ENCODE data around the gene TFAP2A.

The TFAP2A gene

GRCh38 chr6:10410207-10411050 is 4.4 kb downstream of the TFAP2A start:
- Histone ChIP-seq H3K4me1 (ENCODE audit: insufficient read depth, low read length) (peaks cover 17% of the 10 kb centered on the region), H3K36me3 (ENCODE audit: insufficient read depth, low read depth, low read length) (no peaks in the 10 kb centered on the region), H3K27ac (ENCODE audit: low read length) (no peak overlapping the region), H3K9me3 (ENCODE audit: insufficient read depth, low read depth, low read length) (no peaks in the 10 kb centered on the region; the same call in 1 of the 2 replicates), H3K4me3 (ENCODE audit: low read length) (peak overlapping the region; percentile 17; the same call in 1 of the 2 replicates), H3K27me3 (ENCODE audit: insufficient read depth, low read length) (peaks cover 100% of the 10 kb centered on the region), H3K9ac (ENCODE audit: low read depth, low read length) (no peak overlapping the region)

DNA sequence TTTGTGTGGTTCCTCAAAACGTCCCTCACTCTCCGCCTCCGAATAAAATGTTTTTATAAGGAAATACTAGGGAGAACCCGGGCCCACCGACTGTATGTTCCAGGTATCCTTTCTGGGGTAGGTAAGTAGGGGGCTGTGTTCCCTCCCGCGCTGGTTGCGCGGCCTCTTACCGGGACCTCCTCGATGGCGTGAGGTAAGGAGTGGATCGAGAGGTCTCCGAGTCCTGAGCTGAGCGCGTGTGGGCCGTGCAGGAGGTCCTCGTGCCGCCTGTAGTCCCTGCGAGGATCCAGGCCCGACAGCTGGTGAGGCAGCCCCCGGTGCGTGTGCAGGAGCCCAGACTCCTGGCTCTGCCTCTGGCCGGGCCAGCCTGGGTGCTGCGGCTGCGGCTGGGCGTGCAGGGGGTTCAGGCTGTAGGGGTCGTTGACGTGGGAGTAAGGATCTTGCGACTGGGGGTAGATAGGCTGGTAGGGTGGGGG is 5.1 kb downstream of the TFAP2A start:
- peaks cover 18% of the 10 kb centered on the region for H3K4me1 ChIP-seq (ENCODE audit: insufficient read depth, low read length)
- H3K9ac ChIP-seq (ENCODE audit: low read depth, low read length), result no peak overlapping the region
- H3K36me3 ChIP-seq (ENCODE audit: insufficient read depth, low read depth, low read length), result no peaks in the 10 kb centered on the region
- no peaks in the 10 kb centered on the region; the same call in 1 of the 2 replicates for H3K9me3 ChIP-seq (ENCODE audit: insufficient read depth, low read depth, low read length)
- H3K4me3 ChIP-seq (ENCODE audit: low read length), result peak overlapping the region; percentile 10; the same call in 1 of the 2 replicates
- H3K27me3 ChIP-seq (ENCODE audit: insufficient read depth, low read length), result peaks cover 100% of the 10 kb centered on the region
- H3K27ac ChIP-seq (ENCODE audit: low read length), result no peak overlapping the region

DNA sequence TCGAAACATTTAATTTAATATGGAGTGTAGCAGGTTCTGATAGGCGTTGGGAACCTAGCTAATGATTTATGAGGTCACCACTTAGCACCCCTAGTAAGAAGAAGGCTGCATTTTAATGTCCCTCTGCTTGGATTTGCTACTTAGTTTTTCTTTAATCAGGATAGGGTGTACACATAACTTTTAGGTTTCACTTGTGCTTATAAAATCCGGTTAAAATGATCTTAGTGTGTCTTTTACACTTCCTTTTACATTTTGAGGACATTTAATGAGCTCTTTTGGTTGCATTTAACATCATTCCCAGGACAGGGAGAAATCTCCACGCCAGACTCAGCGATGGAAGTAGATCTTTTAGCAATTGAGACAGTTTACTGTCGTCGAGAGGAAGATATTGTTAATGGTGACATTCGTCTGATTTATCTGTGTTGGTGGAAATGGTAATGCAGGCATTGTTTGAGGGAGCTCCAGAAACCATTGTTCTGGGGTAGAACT is 5.6 kb downstream of the TFAP2A start:
- H3K27me3 ChIP-seq (ENCODE audit: insufficient read depth, low read length), result peaks cover 98% of the 10 kb centered on the region

GRCh38 chr6:10408457-10408856 is 6.4 kb downstream of the TFAP2A start:
- Histone ChIP-seq H3K36me3 (ENCODE audit: insufficient read depth, low read depth, low read length) (no peaks in the 10 kb centered on the region), H3K4me1 (ENCODE audit: insufficient read depth, low read length) (peaks cover 20% of the 10 kb centered on the region), H3K27me3 (ENCODE audit: insufficient read depth, low read length) (peaks cover 95% of the 10 kb centered on the region), H3K4me3 (ENCODE audit: low read length) (no peak overlapping the region), H3K9me3 (ENCODE audit: insufficient read depth, low read depth, low read length) (no peaks in the 10 kb centered on the region), H3K27ac (ENCODE audit: low read length) (no peak overlapping the region), H3K9ac (ENCODE audit: low read depth, low read length) (no peak overlapping the region)

More for the DNA sequence above, 5.6 kb downstream of the TFAP2A start:
- Histone ChIP-seq H3K4me1 (ENCODE audit: insufficient read depth, low read length) (peaks cover 18% of the 10 kb centered on the region), H3K4me3 (ENCODE audit: low read length) (peak overlapping the region; percentile 10; the same call in 1 of the 2 replicates), H3K27ac (ENCODE audit: low read length) (no peak overlapping the region), H3K9ac (ENCODE audit: low read depth, low read length) (no peak overlapping the region), H3K36me3 (ENCODE audit: insufficient read depth, low read depth, low read length) (no peaks in the 10 kb centered on the region), H3K9me3 (ENCODE audit: insufficient read depth, low read depth, low read length) (no peaks in the 10 kb centered on the region; the same call in 1 of the 2 replicates)

- Histone ChIP-seq H3K36me3 (ENCODE audit: insufficient read depth, low read depth, low read length) (no peaks in the 10 kb centered on the region), H3K4me3 (ENCODE audit: low read length) (no peak overlapping the region), H3K9ac (ENCODE audit: low read depth, low read length) (no peak overlapping the region), H3K9me3 (ENCODE audit: insufficient read depth, low read depth, low read length) (no peaks in the 10 kb centered on the region), H3K27me3 (ENCODE audit: insufficient read depth, low read length) (peaks cover 95% of the 10 kb centered on the region), H3K4me1 (ENCODE audit: insufficient read depth, low read length) (peaks cover 24% of the 10 kb centered on the region), H3K27ac (ENCODE audit: low read length) (no peak overlapping the region)
Measured at GRCh38 chr6:10407674-10408054, 7.2 kb downstream of the TFAP2A start.

DNA sequence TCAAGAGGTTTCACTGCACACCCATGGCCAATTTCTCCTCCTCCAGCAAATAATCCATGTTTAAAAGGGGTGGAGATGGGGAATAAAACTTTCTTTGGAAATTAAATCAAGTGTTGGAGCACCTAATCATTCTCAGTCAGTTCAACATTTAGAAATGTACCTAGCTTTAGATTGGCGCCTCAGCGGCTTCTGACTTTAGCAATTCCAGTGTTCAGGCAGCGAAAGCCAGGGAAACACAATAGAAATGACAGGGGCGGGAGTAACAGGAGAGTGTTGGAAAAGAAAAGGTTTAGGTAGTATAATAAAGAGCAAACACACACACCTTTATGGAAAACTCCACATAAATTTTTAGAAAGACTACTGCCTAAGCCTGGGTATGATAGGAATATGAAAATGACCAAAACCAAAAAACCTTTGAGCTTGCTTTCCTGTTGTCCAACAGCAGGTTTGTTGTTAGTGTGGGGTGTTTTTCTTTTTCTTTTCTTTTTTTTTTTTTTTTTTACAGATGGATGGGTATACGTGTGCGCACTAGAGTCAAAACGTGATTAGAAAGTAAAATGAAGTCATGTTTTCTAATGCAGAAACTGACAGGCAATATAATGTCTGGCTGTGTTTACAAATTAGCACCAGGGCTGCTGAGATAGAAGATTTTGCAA is 7.7 kb downstream of the TFAP2A start:
- no peak overlapping the region for H3K4me3 ChIP-seq (ENCODE audit: low read length)
- H3K4me1 ChIP-seq (ENCODE audit: insufficient read depth, low read length), result peaks cover 24% of the 10 kb centered on the region

GRCh38 chr6:10406556-10406955 is 8.3 kb downstream of the TFAP2A start:
- no peak overlapping the region for H3K27ac ChIP-seq (ENCODE audit: low read length)
- no peak overlapping the region for H3K9ac ChIP-seq (ENCODE audit: low read depth, low read length)
- H3K36me3 ChIP-seq (ENCODE audit: insufficient read depth, low read depth, low read length), result no peaks in the 10 kb centered on the region
- peaks cover 24% of the 10 kb centered on the region for H3K4me1 ChIP-seq (ENCODE audit: insufficient read depth, low read length)
- no peaks in the 10 kb centered on the region for H3K9me3 ChIP-seq (ENCODE audit: insufficient read depth, low read depth, low read length)
- no peak overlapping the region for H3K4me3 ChIP-seq (ENCODE audit: low read length)
- H3K27me3 ChIP-seq (ENCODE audit: insufficient read depth, low read length), result peaks cover 95% of the 10 kb centered on the region

More for the DNA sequence above, 7.7 kb downstream of the TFAP2A start:
- no peaks in the 10 kb centered on the region for H3K9me3 ChIP-seq (ENCODE audit: insufficient read depth, low read depth, low read length)
- H3K27me3 ChIP-seq (ENCODE audit: insufficient read depth, low read length), result peaks cover 95% of the 10 kb centered on the region
- H3K27ac ChIP-seq (ENCODE audit: low read length), result no peak overlapping the region
- H3K9ac ChIP-seq (ENCODE audit: low read depth, low read length), result no peak overlapping the region
- no peaks in the 10 kb centered on the region for H3K36me3 ChIP-seq (ENCODE audit: insufficient read depth, low read depth, low read length)

DNA sequence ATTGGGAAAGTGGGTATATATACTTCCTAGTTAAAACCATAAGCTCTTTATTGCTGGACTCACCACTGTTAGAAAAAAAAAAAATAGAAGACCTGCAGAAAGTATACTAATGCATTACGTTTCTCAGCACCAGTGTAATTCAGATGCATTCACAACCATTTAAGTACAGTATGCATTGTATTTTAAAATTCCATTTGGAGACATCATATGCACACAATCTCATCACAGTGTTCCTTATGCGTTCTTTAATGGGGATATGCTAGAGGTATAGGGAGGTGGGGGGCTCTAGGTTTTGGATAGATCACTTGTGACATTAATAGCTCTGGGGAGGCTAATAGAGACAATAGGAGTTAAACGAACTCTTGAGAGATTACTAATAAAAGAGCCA is 9.4 kb downstream of the TFAP2A start:
- peaks cover 30% of the 10 kb centered on the region for H3K4me1 ChIP-seq (ENCODE audit: insufficient read depth, low read length)
- H3K9ac ChIP-seq (ENCODE audit: low read depth, low read length), result no peak overlapping the region
- H3K9me3 ChIP-seq (ENCODE audit: insufficient read depth, low read depth, low read length), result no peaks in the 10 kb centered on the region
- no peaks in the 10 kb centered on the region for H3K36me3 ChIP-seq (ENCODE audit: insufficient read depth, low read depth, low read length)
- peaks cover 95% of the 10 kb centered on the region for H3K27me3 ChIP-seq (ENCODE audit: insufficient read depth, low read length)
- peak overlapping the region; percentile 77 for H3K4me3 ChIP-seq (ENCODE audit: low read length)
- H3K27ac ChIP-seq (ENCODE audit: low read length), result no peak overlapping the region

- H3K27me3 ChIP-seq (ENCODE audit: insufficient read depth, low read length), result peaks cover 95% of the 10 kb centered on the region
- H3K27ac ChIP-seq (ENCODE audit: low read length), result no peak overlapping the region
- no peaks in the 10 kb centered on the region for H3K9me3 ChIP-seq (ENCODE audit: insufficient read depth, low read depth, low read length)
- H3K36me3 ChIP-seq (ENCODE audit: insufficient read depth, low read depth, low read length), result no peaks in the 10 kb centered on the region
- H3K4me1 ChIP-seq (ENCODE audit: insufficient read depth, low read length), result peaks cover 31% of the 10 kb centered on the region
- peak overlapping the region; percentile 64; the same call in 1 of the 2 replicates for H3K9ac ChIP-seq (ENCODE audit: low read depth, low read length)
- H3K4me3 ChIP-seq (ENCODE audit: low read length), result peak overlapping the region; percentile 77
Measured at GRCh38 chr6:10404799-10405512, 9.9 kb downstream of the TFAP2A start.

DNA sequence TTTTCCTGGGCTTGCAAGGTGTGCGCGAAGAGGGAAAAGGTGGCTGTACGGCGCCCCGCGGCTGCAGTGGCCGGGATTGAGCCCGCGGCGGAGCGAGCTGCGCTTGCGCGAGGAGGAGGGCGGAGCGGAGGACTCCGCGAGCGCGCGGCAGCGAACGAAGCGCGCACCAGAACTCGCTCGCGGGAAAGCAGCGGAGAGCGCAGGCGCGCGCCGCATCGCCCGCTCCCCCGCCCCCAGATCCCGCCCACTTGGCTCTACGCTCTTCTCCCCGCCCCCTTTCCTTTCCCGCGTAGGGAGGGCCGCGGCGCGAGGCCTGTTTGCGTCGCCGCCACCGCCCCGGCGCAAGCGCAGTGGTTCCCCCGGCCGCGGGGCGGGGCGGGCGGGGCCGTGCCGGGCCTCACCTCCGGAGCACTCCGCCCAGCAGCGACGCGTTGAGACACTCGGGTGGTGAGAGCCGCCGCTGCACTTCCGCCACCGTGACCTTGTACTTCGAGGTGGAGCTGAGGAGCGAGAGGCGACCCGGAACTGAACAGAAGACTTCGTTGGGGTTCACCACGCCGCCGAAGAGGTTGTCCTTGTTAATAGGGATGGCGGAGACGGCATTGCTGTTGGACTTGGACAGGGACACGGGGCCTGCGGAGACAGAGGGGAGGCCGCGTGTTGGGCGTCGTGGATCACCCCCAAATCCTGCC is 10.6 kb downstream of the TFAP2A start:
- Histone ChIP-seq H3K36me3 (ENCODE audit: insufficient read depth, low read depth, low read length) (no peaks in the 10 kb centered on the region), H3K9me3 (ENCODE audit: insufficient read depth, low read depth, low read length) (no peaks in the 10 kb centered on the region), H3K27me3 (ENCODE audit: insufficient read depth, low read length) (peaks cover 95% of the 10 kb centered on the region), H3K4me1 (ENCODE audit: insufficient read depth, low read length) (peaks cover 31% of the 10 kb centered on the region), H3K27ac (ENCODE audit: low read length) (no peak overlapping the region), H3K4me3 (ENCODE audit: low read length) (peak overlapping the region; percentile 77), H3K9ac (ENCODE audit: low read depth, low read length) (peak overlapping the region; percentile 64; the same call in 1 of the 2 replicates)
